H1 (cell line): ENCODE data around the gene ZNF598. TPM values are rescaled to one million over a fixed set of nuclear protein-coding genes. Genes with fewer than 3 reads are reported as not detected.

ENCODE experiments used
- ATF2 ChIP-seq: IDR thresholded peaks from 2 replicates; pipeline ENCODE4 v1.6.1; 2012; ENCODE audit warnings: low read length, inconsistent platforms
- ATF3 ChIP-seq: IDR thresholded peaks from 2 replicates; pipeline ENCODE4 v1.6.1; 2011; ENCODE audit warnings: low read depth, mild to moderate bottlenecking, low read length; ENCODE audit not compliant: insufficient read depth
- CHD2 ChIP-seq: IDR thresholded peaks from 2 replicates; pipeline ENCODE4 v1.6.1; 2012; ENCODE audit warnings: low read length, improper control_type of control experiment
- E2F6 ChIP-seq: IDR thresholded peaks from 2 replicates; pipeline ENCODE4 v1.6.1; 2012; ENCODE audit warnings: inconsistent platforms
- EGR1 ChIP-seq: IDR thresholded peaks from 2 replicates; pipeline ENCODE4 v1.6.1; 2011; ENCODE audit warnings: low read depth, low read length, borderline replicate concordance
- FOSL1 ChIP-seq: IDR thresholded peaks from 2 replicates; pipeline ENCODE4 v1.6.1; 2011; ENCODE audit warnings: mild to moderate bottlenecking, low read depth, low read length, moderate library complexity; ENCODE audit not compliant: insufficient read depth
- GTF2F1 ChIP-seq: IDR thresholded peaks from 2 replicates; pipeline ENCODE4 v1.6.1; 2012; ENCODE audit warnings: low read depth, low read length, improper control_type of control experiment, borderline replicate concordance
- KDM4A ChIP-seq: IDR thresholded peaks from one replicate; pipeline ENCODE4 v1.7.1; 2012; ENCODE audit warnings: low read depth, mild to moderate bottlenecking, moderate library complexity, low read length, inconsistent platforms; ENCODE audit not compliant: severe bottlenecking
- NRF1 ChIP-seq: IDR thresholded peaks from 2 replicates; pipeline ENCODE4 v1.6.1; 2011; ENCODE audit warnings: mild to moderate bottlenecking, low read depth, low read length, improper control_type of control experiment
- PHF8 ChIP-seq: fragments of 200-600 bp; sonication (generic); conservative IDR thresholded peaks from 2 replicates; pipeline ENCODE4 v1.7.1; 2012; ENCODE audit warnings: low read depth, mild to moderate bottlenecking, inconsistent platforms, low read length, moderate library complexity
- POLR2A ChIP-seq, 2 experiments: IDR thresholded peaks; 1 replicate in 1 of 2; 2 replicates in 1 of 2; pipeline ENCODE4 v1.6.1; 2011; ENCODE audit warnings: low read depth in 2 of 2, low read length in 2 of 2, mild to moderate bottlenecking in 2 of 2; ENCODE audit errors: control extremely low read depth in 1 of 2
- POLR2AphosphoS5 ChIP-seq: IDR thresholded peaks from 2 replicates; pipeline ENCODE4 v1.6.1; 2011; ENCODE audit warnings: low read depth, low read length
- SAP30 ChIP-seq: fragments of 300-600 bp; sonication (generic); IDR thresholded peaks from 2 replicates; pipeline ENCODE4 v1.7.1; 2012; ENCODE audit warnings: low read length, moderate library complexity, mild to moderate bottlenecking, inconsistent platforms; ENCODE audit not compliant: insufficient read depth, insufficient replicate concordance
- SIRT6 ChIP-seq: IDR thresholded peaks from one replicate; pipeline ENCODE4 v1.7.1; 2012; ENCODE audit warnings: low read length, inconsistent platforms
- SP1 ChIP-seq: IDR thresholded peaks from 2 replicates; pipeline ENCODE4 v1.6.1; 2011; ENCODE audit warnings: low read depth, low read length
- SRF ChIP-seq: IDR thresholded peaks from 2 replicates; pipeline ENCODE4 v1.6.1; 2011; ENCODE audit warnings: mild to moderate bottlenecking, low read depth, low read length, moderate library complexity
- TAF7 ChIP-seq: optimal IDR thresholded peaks from 2 replicates; pipeline ENCODE3; 2011; ENCODE audit warnings: low read depth, mild to moderate bottlenecking, inconsistent platforms, low read length, moderate library complexity, borderline replicate concordance
- YY1 ChIP-seq: IDR thresholded peaks from 2 replicates; pipeline ENCODE4 v1.6.1; 2011; ENCODE audit warnings: low read depth, mild to moderate bottlenecking, low read length
- polyA plus RNA-seq, 7 experiments: library from polyadenylated mRNA; depleted of rRNA in 3 of 7; stranded (reverse) in 5 of 7; unstranded in 2 of 7; fragments of >200 nt in 5 of 7; fragments of 200-250 nt in 2 of 7; gene quantifications; 1 replicate in 5 of 7; 2 replicates in 1 of 7; 4 replicates in 1 of 7; pipeline versions ENCODE4 v1.2.1 to v1.2.3, GENCODE V29; 2011 to 2013; ENCODE audit warnings: missing spikeins in 2 of 7, mixed read lengths in 2 of 7
- total RNA-seq: library from RNA; stranded (reverse); fragmentation: NEBNext Ultra II Directional; extraction: Animal tissue kit (Norgen Biotek cat#: 25700); gene quantifications from 2 replicates; pipeline ENCODE4 v1.2.1, GENCODE V29; 2021

ZNF598 gene
- total and polyA plus RNA-seq, 2 of the 8 experiments (the other 6 are each of a cell fraction or from before 2014, with no cell fraction given), result 29.3 to 47.6 TPM

DNA sequence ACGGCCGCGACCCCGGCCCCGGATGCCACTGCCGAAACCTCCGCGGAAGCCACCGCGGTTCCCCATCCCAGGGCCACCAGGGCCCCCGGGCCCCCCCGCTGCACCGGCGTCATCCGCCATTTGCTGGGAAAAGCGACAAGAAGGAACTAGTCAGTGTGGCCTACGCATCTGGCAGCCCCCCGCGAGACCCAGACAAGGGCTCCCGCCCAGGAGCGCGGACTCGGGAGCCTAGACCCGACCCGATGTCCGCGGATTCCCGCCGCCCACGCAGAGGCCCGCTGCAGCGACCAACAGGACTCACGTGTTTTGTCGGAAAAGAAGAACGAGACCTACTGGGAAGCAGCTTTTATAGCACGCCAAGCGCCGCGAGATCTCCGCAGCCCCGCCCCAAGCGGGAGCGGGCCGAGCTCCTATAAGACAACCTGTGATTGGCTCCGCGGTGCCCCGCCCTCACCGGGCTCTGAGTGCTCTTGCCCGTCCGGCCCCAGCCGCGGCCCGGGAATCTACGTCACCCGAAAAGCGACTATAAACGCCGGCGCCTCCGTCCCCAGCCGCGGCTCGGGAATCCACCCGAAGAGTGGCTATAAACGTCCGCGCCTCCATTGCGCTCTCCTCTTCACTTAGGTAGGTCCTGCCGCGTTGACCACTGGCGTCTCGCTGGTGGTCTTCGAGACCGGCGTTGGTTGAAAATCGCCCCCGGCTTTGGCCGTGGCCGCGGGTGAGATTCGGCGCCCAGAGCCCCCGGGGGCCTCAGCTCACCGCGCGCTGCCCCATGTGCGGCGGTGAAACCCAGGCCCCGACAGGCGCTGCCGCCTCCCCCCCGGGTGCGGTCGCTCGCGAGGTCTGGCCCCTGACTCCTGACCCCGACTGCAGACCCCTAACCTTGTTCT is 44.9 kb downstream of the ZNF598 start, which contains the start of gene RPS2 (continued):
- TF ChIP-seq SRF, result peak; percentile 48; the same call in 1 of the 2 replicates
- peak; percentile 25; the same call in 1 of the 2 replicates for TF ChIP-seq NRF1
- peak; percentile 51; the same call in 1 of the 2 replicates for TF ChIP-seq ATF2
- peak; percentile 99 for TF ChIP-seq TAF7
- peak; percentile 96 for TF ChIP-seq EGR1
- peak; percentile 85 for TF ChIP-seq KDM4A
- peak; percentile 93 for TF ChIP-seq PHF8
- no peak for TF ChIP-seq FOSL1
- TF ChIP-seq CHD2, result peak; percentile 96
- TF ChIP-seq YY1, result peak; percentile 69; the same call in 1 of the 2 replicates
- peak; percentile 17; the same call in 1 of the 2 replicates for TF ChIP-seq E2F6
- peak; percentile 93 for TF ChIP-seq GTF2F1
- TF ChIP-seq SAP30, result no peak
- peak; percentile 73; the same call in 1 of the 2 replicates for TF ChIP-seq ATF3
- peak; percentile 85 for TF ChIP-seq SP1
- peak; percentile 99 to 100 for TF ChIP-seq POLR2A (IDR thresholded peaks at IDR 0.05; ENCODE audit: control extremely low read depth in 1 of 2, low read depth in 2 of 2, low read length in 2 of 2)
- TF ChIP-seq SIRT6, result no peak
- TF ChIP-seq POLR2AphosphoS5, result peak; percentile 100
